Duodenal mucosa (tissue), 2 donors: ENCODE results near the gene SFTPA1.
"Not testable (repeated sequence)": the region's sequence is repeated elsewhere in the genome, so short reads cannot be mapped to it uniquely, and the experiment has no call there.

Experiments used
- H3K27ac ChIP-seq: one replicate; pipeline ENCODE4 v1.7.0; 2013; ENCODE audit warnings: low read depth, low read length
- H3K27me3 ChIP-seq, 2 donors: one replicate each; pipeline ENCODE4 v1.7.0; 2013; ENCODE audit warnings: low read length in 2 of 2, control low read depth in 1 of 2; ENCODE audit not compliant: insufficient read depth in 2 of 2, control insufficient read depth in 1 of 2
- H3K36me3 ChIP-seq, 2 donors: one replicate each; pipeline ENCODE4 v1.7.0; 2013; ENCODE audit warnings: low read length in 2 of 2, control low read depth in 1 of 2; ENCODE audit not compliant: insufficient read depth in 2 of 2, control insufficient read depth in 1 of 2
- H3K4me1 ChIP-seq, 2 donors: one replicate each; pipeline ENCODE4 v1.7.0; 2013; ENCODE audit warnings: low read length in 2 of 2, control low read depth in 1 of 2; ENCODE audit not compliant: insufficient read depth in 2 of 2, control insufficient read depth in 1 of 2
- H3K4me3 ChIP-seq, 2 donors: one replicate each; pipeline ENCODE4 v1.7.0; 2013; ENCODE audit warnings: low read length in 2 of 2, low read depth in 1 of 2
- H3K9ac ChIP-seq, 2 donors: one replicate each; pipeline ENCODE4 v1.7.0; 2013; ENCODE audit warnings: low read length in 2 of 2, low read depth in 1 of 2
- H3K9me3 ChIP-seq, 2 donors: one replicate each; pipeline ENCODE4 v1.7.0; 2013; ENCODE audit warnings: low read length in 2 of 2, control low read depth in 1 of 2; ENCODE audit not compliant: control insufficient read depth in 1 of 2

Gene SFTPA1

DNA sequence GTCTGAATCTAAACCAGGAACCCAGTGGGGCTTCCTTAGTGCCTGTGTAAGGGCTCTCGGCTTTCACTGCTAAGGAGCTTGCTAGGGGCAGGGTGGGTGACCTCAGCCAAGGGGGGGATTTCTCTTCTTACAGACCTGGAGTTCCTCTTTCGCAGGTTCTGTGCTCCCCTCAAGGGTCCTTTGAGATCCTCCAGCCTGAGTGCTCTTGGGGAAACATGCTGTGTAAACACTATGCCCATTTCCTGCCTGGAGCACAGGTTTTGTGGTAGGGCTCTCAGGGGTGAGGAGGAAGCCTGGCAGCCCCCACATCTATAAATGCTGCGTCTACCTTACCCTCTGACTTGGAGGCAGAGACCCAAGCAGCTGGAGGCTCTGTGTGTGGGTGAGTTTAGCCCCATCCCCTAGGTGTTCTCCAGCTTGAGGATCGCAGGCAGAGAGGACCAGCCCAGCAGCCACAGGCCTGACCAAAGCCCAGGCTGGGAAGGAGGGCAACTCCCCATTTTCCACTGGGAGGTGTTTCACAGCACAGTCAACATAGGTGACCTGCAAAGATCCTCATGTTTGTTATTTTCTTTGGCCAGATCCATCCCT lies at the start of gene SFTPA1:
Gene SFTPA1 (plus strand): TSS at position 339 of the 591 bp plus-strand sequence. CDS start 887 bp downstream, outside the sequence.
- Histone ChIP-seq H3K4me3 (no peak within 1 kb of the TSS), H3K27ac (no peak within 1 kb of the TSS)

DNA sequence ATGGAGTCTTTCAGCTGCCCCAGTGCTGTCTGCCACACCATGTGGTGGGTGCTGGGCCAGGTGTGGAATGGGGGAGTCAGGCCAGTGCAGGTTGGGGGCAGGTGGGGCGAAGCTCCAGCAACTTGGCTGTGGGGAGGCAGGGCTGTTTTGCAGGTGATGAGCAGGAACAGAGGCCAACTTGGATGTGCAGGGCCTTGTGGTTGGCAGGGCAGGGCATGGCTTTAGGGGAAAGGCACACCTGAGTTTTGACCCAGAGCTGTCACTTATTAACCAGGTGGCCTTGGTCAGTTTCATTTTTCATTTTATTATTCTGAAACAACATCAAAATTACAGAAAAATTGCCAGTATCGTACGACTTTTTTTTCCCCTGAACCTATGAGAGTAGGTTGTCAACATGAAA lies 49.5 kb upstream of the SFTPA1 start:
- no peaks in the 10 kb centered on the region for H3K27me3 ChIP-seq

More for the DNA sequence above, at the start of gene SFTPA1:
- Histone ChIP-seq H3K27me3 (no peaks in the 10 kb centered on the region), H3K4me1 (no peaks in the 10 kb centered on the region), H3K9ac (no peak within 1 kb of the TSS), H3K36me3 (no peaks in the 10 kb centered on the region), H3K9me3 (no peaks in the 10 kb centered on the region)

DNA sequence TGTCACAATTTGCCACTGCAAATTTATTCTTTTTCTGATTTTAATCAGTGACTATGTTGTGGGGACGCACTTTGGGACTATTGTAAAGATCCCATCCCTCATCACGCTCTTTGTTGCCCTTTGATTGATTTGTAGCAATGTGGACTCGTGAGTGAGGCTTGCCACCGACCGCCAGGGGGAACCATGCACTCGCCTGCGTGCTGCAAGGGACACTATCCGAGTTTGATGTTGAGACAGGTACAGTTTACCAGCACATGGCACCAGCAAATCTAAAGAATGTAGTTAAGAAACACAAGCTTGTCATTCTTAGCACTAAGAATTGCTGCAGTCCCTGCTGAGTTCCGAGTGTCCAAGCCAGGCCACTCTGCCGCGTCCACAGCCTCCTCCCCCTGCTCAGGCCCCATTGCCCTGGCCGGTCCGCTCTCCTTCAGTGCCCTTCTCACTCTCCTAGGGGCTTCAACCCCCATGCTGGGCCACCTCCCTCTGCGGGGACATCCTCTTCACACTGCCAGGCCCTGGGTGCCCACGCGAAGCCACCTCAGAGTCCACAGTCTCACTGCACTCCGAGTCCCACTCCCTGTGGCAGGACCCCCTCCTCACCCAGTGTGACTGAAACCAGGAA lies 48.5 kb upstream of the SFTPA1 start:
- Histone ChIP-seq H3K27ac (no peak overlapping the region), H3K4me3 (no peak overlapping the region), H3K36me3 (no peaks in the 10 kb centered on the region), H3K27me3 (no peaks in the 10 kb centered on the region), H3K9me3 (no peaks in the 10 kb centered on the region), H3K9ac (no peak overlapping the region), H3K4me1 (peaks cover 11 to 12% of the 10 kb centered on the region in 2 donors)

More for the DNA sequence above, 49.5 kb upstream of the SFTPA1 start:
- no peak overlapping the region for H3K27ac ChIP-seq
- no peaks in the 10 kb centered on the region for H3K9me3 ChIP-seq
- no peak overlapping the region for H3K4me3 ChIP-seq
- H3K9ac ChIP-seq, result no peak overlapping the region
- no peaks in the 10 kb centered on the region for H3K36me3 ChIP-seq
- H3K4me1 ChIP-seq, result peaks cover 11 to 12% of the 10 kb centered on the region in 2 donors

DNA sequence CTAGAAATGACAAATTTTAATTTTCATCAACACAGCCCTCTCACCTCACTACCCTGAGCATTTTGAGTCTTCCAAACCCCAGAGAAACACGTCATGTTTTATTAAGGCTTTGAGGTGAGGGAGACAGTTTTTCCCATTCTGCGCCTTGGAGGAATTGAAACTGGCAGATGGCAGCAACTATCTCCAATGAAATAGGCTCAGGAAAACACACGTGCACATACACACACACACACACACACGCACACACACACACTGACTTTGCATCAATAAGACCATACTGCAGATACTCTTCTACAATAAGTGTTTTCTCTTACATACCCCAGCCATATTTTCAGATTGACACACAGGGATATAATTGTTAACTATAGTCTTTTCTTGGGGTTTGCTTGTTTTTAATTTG lies 47.3 kb upstream of the SFTPA1 start:
- Histone ChIP-seq H3K9me3 (no peaks in the 10 kb centered on the region), H3K27ac (no peak overlapping the region), H3K9ac (no peak overlapping the region), H3K27me3 (no peaks in the 10 kb centered on the region), H3K4me3 (no peak overlapping the region), H3K36me3 (no peaks in the 10 kb centered on the region), H3K4me1 (peaks cover 11 to 12% of the 10 kb centered on the region in 2 donors)

DNA sequence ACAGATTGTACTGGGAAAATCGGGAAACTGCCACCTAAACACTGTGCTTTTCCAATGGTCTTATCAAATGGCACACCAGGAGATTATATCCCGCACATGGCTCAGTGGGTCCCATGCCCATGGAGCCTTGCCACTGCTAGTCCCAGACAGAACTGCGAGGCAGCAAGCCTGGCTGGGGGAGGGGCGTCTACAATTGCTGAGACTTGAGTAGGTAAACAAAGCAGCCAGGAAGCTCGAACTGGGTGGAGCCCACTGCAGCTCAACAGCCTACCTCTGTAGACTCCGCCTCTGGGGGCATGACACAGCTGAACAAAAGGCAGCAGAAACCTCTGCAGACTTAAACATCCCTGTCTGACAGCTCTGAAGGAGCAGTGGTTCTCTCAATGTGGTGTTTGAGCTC lies 40.1 kb upstream of the SFTPA1 start:
- not testable (repeated sequence) for H3K9ac ChIP-seq, H3K27ac ChIP-seq, H3K27me3 ChIP-seq, H3K9me3 ChIP-seq, H3K36me3 ChIP-seq, H3K4me3 ChIP-seq, H3K4me1 ChIP-seq

DNA sequence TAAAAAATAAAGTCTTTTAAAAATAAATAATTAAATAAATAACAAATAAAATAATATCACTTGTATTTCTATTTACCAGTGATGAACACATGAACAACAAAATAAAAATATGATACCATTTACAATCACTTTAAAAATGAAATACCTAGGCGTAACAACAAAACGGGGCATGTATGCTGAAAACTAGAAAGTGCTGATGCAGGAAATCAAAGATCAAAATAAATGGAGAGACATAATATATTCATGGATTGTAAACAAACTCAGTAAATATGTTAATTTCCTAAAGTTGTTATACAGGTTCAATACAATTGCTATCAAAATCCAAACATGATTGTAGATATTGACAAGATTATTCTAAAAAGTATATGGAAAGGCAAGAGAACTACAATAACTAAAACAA lies 31.4 kb upstream of the SFTPA1 start:
- Histone ChIP-seq H3K36me3 (no peaks in the 10 kb centered on the region), H3K4me3 (no peak overlapping the region), H3K4me1 (no peaks in the 10 kb centered on the region), H3K27ac (no peak overlapping the region), H3K27me3 (no peaks in the 10 kb centered on the region), H3K9ac (no peak overlapping the region), H3K9me3 (no peaks in the 10 kb centered on the region)

DNA sequence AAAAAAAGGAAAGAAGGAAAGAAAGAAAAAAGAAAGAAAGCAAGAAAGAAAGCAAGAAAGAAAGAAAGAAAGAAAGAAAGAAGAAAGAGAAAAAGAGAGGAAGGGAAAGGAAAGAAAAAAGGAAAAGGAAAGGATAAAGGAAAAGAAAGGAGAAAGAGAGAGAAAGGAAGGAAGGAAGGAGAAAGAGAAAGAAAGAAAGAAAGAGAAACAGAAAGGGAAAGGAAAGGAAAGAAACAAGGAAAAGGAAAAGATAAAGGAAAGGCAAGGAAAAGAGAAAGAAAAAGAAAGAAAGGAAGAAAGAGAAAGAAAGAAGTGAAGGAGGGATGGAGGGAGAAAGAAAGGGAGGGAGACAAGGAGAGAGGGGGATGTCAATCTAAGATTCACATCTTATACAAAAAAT lies 29.7 kb upstream of the SFTPA1 start:
- Histone ChIP-seq H3K27me3 (no peaks in the 10 kb centered on the region), H3K9me3 (no peaks in the 10 kb centered on the region), H3K4me1 (no peaks in the 10 kb centered on the region), H3K9ac (no peak overlapping the region), H3K27ac (no peak overlapping the region), H3K4me3 (no peak overlapping the region), H3K36me3 (no peaks in the 10 kb centered on the region)

DNA sequence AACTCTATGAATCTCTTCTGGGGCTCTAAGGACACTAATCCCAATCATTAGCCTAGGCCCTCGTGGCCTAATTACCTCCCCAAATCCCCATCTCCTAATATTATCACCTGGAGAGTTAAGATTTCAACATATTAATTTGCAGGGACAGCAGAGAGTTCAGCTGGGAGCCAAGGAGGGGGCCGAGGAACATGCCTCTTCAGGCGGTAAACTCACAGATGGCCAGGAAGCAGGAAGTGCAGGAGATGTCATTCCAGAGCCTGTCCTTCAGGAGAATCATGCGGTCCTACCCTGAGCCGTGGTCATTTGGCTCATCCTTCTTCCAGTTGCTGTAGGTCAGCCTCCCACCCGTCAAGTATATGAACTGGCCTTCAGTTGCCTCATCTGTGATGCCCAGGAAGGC lies 28.6 kb upstream of the SFTPA1 start:
- Histone ChIP-seq H3K9me3 (no peaks in the 10 kb centered on the region), H3K36me3 (no peaks in the 10 kb centered on the region), H3K9ac (no peak overlapping the region), H3K4me1 (no peaks in the 10 kb centered on the region), H3K4me3 (no peak overlapping the region), H3K27me3 (no peaks in the 10 kb centered on the region), H3K27ac (no peak overlapping the region)

DNA sequence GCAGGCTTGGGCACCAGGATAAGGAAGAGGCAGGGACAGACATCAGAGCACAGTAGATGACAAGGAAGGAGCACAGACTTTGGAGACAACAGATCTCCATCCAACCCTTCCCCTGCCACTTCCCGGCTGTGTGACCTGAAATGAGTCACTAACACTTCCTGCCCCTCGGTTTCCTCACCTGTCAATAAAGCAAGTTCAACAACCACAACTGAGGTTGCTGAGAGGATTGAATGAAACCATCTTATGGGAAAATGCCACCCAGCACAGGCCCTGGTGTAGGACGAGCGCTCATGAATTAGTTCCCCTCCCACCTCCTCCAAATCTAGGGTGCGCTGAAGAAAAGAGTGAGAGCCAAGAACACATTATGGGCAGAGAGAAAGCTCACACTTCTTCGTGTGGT lies 27.8 kb upstream of the SFTPA1 start:
- not testable (repeated sequence) for H3K4me1 ChIP-seq, H3K9me3 ChIP-seq, H3K9ac ChIP-seq, H3K36me3 ChIP-seq, H3K27ac ChIP-seq, H3K27me3 ChIP-seq, H3K4me3 ChIP-seq

DNA sequence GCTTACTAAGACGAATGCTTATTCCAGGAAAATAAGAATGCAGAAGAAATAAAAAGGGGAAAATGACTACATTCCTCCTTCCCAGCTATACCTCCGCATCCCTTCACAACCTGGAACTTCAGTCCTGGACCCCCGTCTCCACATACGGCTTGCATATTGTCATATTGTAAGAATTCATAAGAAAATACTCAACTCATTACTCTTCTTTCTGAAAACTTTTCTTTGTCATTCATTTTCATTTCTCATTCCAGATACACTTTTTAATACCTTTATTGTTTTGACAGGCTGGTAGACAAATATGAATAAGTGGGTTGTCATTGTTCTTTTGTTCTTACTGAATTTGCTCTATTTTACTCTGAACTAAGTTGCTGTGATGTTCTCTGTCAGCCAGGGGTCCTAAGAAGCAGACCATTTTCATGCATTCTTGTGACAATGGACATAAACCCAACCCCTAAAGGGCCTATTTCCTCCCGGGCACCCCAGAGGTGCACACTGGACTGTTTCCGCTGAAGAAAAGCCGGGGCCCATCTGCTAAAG lies 27.2 kb upstream of the SFTPA1 start:
- Histone ChIP-seq H3K4me1 (no peaks in the 10 kb centered on the region), H3K27me3 (no peaks in the 10 kb centered on the region), H3K27ac (no peak overlapping the region), H3K9ac (no peak overlapping the region), H3K36me3 (no peaks in the 10 kb centered on the region), H3K4me3 (no peak overlapping the region), H3K9me3 (no peaks in the 10 kb centered on the region)
